OCI-LY7 (cell line): ENCODE results near the gene SH3RF3.
"Not testable (repeated sequence)": the region's sequence is repeated elsewhere in the genome, so short reads cannot be mapped to it uniquely, and the experiment has no call there.

ENCODE experiments used
- CTCF ChIP-seq: fragments of 200-600 bp; sonication (generic); conservative IDR thresholded peaks from 2 replicates; pipeline ENCODE4 v1.5.1; 2014; ENCODE audit warnings: mild to moderate bottlenecking, antibody characterized with exemption, low read length, moderate library complexity, mixed read lengths
- EZH2phosphoT487 ChIP-seq: fragments of 200-600 bp; sonication (generic); IDR thresholded peaks from 2 replicates; pipeline ENCODE4 v1.6.1; 2018; ENCODE audit warnings: low read depth, borderline replicate concordance, mild to moderate bottlenecking, mixed run types, antibody characterized with exemption, low read length, moderate library complexity, mixed read lengths

- TF ChIP-seq CTCF, EZH2phosphoT487: not testable (repeated sequence)
These were observed 8.3 kb upstream of the SH3RF3 start for GRCh38 chr2:109120686-109121085.
